ENCODE results near the gene MFSD1.

Gene MFSD1, protein sequence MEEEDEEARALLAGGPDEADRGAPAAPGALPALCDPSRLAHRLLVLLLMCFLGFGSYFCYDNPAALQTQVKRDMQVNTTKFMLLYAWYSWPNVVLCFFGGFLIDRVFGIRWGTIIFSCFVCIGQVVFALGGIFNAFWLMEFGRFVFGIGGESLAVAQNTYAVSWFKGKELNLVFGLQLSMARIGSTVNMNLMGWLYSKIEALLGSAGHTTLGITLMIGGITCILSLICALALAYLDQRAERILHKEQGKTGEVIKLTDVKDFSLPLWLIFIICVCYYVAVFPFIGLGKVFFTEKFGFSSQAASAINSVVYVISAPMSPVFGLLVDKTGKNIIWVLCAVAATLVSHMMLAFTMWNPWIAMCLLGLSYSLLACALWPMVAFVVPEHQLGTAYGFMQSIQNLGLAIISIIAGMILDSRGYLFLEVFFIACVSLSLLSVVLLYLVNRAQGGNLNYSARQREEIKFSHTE

GRCh38 chr3:158801696-158802408 lies at the start of gene MFSD1:
Gene MFSD1, plus strand, starts transcription at chr3:158802054. Its CDS starts 99 bp downstream, at chr3:158802153.
- peak; percentile 73 for DNase-seq (ENCODE audit: low read depth, low spot score)

GRCh38 chr3:158753854-158754253 lies 48.0 kb upstream of the MFSD1 start:
- no peak for DNase-seq (ENCODE audit: low read depth, low spot score)

DNA sequence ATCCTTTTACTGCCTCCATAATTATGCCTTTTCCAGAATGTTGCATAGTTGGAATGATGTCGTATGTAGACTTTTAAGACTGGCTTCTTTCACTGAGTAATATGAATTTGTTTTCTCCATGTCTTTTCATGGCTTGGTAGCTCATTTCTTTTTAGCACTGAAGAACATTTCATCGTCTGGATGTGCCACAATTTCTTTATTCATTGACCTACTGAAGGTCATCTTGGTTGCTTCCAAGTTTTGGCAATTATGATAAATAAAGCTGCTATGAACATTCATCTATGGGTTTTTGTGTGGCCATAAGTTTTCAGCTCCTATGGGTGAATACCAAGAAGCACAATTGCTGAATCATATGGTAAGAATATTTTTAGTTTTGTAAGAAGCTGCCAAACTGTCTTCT lies 46.4 kb upstream of the MFSD1 start:
- DNase-seq (ENCODE audit: low read depth, low spot score), result no peak

- DNase-seq (ENCODE audit: low read depth, low spot score), result no peak
Observed at GRCh38 chr3:158761350-158761749, 40.5 kb upstream of the MFSD1 start.

DNA sequence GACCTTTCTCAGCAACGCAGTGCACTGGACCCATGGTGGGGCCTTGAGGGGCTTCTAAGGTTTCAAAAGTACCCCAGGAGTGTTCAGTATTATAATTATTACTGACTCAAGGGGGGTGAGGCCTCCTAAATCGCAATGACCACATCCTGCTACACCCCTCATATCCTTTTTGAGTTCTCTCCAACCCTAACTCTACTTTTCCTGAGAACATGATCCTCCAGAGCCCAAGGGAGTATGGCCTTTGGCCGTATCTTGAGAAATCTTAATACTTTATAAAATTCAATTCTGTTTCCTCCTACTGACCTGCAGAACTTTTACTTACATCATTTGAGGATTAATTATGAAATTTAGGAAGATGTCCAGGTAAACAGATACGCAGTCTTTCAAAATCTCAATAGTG lies 39.2 kb upstream of the MFSD1 start:
- no peak for DNase-seq (ENCODE audit: low read depth, low spot score)

DNA sequence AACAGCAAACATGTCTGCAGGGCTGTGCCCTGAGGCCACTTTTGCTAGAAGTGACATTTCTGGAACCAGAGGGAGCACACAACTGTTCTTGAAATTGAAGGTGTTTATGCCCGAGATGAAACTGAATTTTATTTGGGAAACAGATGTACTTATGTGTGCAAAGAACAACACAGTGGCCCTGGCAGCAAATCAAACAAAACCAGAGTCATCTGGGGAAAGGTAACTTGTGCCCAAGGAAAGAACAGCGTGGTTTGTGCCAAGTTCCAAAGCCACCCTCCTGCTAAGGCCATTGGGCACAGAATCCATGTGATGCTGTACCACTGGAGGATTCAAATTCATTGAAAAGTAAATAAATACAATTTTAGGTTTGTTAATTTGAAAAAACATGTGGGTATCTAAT lies 38.4 kb upstream of the MFSD1 start:
- DNase-seq (ENCODE audit: low read depth, low spot score), result no peak

- no peak for DNase-seq (ENCODE audit: low read depth, low spot score)
Observed at GRCh38 chr3:158765518-158766205, 36.2 kb upstream of the MFSD1 start.

- DNase-seq (ENCODE audit: low read depth, low spot score), result no peak
Observed at GRCh38 chr3:158766364-158766763, 35.5 kb upstream of the MFSD1 start.

DNA sequence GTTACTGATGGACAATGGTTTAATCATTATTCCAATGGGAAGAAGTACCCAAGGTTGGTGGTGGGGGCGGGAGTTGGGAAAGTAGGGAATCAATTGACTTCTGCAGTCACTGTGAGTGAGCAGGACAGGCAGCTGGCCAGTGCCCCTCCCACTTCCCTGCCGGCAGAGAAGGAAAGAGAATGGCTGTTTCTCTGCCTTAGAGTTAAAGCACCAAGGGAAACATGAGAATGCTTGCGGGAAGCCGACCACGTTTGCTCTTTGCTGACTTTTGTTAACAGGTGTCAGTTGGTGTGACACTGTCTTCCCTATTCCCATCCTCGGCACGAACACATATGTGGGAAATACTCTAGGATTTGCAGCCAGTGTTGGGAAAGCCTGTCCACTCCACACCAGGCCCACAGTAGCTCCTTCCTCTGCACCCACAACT lies 33.5 kb upstream of the MFSD1 start:
- DNase-seq (ENCODE audit: low read depth, low spot score), result no peak

GRCh38 chr3:158768881-158769543 lies 32.8 kb upstream of the MFSD1 start:
- no peak for DNase-seq (ENCODE audit: low read depth, low spot score)

DNA sequence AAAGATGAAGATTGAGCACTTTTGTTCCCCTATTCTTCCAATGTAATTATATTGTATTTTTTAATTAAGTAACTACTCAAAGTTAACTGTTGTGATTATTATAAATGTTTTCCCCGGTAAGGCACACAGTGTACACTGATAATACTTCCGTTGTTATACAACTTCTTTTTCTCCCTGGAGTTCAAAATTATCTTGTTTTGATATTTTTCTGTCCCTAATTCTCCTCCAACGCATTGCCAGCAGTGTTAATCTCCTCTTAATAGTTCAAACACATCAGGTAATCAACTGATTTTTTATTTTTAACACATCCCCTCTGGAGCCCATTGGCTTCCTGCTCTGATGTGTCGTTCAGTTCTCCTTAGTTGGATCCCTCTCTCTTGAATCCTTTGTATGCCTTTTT lies 32.3 kb upstream of the MFSD1 start:
- no peak for DNase-seq (ENCODE audit: low read depth, low spot score)

- no peak for DNase-seq (ENCODE audit: low read depth, low spot score)
Observed at GRCh38 chr3:158769952-158770740, 31.7 kb upstream of the MFSD1 start.

GRCh38 chr3:158770741-158771350 lies 31.0 kb upstream of the MFSD1 start:
- no peak for DNase-seq (ENCODE audit: low read depth, low spot score)

- no peak for DNase-seq (ENCODE audit: low read depth, low spot score)
Observed at GRCh38 chr3:158771577-158771976, 30.3 kb upstream of the MFSD1 start.

GRCh38 chr3:158771982-158772381 lies 29.9 kb upstream of the MFSD1 start:
- no peak for DNase-seq (ENCODE audit: low read depth, low spot score)

DNA sequence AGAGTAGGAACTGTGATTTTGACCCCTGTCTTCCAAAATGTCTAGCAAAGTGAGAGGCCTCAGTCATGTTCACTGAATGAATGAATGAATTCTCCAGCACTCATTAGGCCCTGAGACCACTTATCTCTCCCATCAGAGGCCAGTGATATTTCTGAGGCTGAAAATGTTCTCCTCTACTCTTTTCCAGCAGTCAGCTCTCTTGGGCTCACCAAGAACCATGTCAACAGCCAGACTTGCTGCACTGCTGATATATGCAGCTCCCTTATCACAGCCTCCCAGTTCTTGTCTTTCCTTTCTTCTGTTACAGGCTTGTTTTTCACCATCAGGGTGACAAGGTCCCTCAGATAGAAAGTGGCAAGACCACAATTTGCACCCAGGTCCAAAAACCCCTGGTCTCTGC lies 28.7 kb upstream of the MFSD1 start:
- DNase-seq (ENCODE audit: low read depth, low spot score), result no peak

DNA sequence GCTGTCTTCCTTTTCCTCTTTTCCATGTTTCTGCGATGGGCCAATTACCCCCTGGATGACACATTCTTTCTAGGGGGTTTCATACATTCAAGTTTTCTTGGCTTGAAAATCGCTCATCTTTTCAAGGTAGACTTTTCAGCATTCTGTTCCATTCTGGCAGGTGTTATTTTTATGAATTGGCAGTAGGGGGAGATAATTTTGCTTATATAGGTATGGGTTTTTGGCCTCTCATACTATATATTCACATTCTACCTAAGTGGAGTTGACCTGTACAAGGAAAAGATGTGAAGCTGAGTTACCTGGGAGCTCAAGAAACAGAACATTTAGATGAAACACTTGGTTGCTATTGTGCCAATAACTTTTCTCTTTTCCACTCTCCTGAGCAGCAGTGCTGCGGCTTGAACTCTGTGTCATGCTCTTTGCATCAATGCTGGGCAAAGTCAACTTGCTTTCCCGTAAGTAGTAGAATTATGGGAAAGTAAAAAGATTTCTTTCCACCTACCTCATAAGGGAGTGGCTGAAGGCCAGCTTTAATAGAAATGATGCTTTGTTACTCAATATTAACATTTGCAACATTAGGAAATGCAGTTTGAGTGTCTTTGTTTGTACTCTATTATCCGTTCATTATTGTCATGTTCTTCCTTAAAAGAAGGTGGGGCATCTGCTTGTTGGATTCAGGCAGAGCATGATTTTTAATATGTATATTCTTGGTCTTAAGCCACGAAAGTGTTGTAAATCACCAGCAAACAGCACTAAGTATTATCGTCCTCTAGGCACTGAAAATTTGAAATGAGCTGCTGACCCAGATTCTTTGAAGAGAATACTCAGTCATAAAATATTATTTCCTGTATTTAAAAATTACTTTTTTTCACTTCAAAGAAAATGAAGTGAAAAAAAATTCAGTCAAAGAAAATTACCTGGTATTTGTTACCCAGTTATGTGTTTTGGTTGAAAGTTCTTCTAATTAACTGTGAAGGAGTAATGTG lies 27.7 kb upstream of the MFSD1 start:
- no peak for DNase-seq (ENCODE audit: low read depth, low spot score)

GRCh38 chr3:158774965-158775364 lies 26.9 kb upstream of the MFSD1 start:
- DNase-seq (ENCODE audit: low read depth, low spot score), result no peak

Data from activated CD4-positive, CD25-positive, alpha-beta regulatory T cell treated with anti-CD3 and anti-CD28 coated beads, Interleukin-2, amount 50 U/mL, for 16 hours (primary cell).